Measurements from ENCODE around the gene CDC6. TPM values are rescaled to one million over a fixed set of nuclear protein-coding genes. Genes with fewer than 3 reads are reported as not detected.

CDC6 gene
- total RNA-seq, 2 donors from 2014 or later = 0.66 to 0.78 TPM

- DNase-seq = no peak
- TF ChIP-seq CTCF (IDR thresholded peaks at IDR 0.05) = no peak
- no peak for TF ChIP-seq POLR2A (IDR thresholded peaks at IDR 0.05)
- Histone ChIP-seq H3K27ac (peak overlapping the region in 1 of 4 donors; percentile 18), H3K4me1 (peaks cover 42% of the 10 kb centered on the region), H3K9me3 (no peaks in the 10 kb centered on the region), H3K4me3 (no peak overlapping the region), H3K27me3 (no peaks in the 10 kb centered on the region), H3K36me3 (replicated peaks in 1 of 2; ENCODE audit: insufficient read depth in 1 of 2, low read depth in 2 of 2) (no peaks in the 10 kb centered on the region)
- no peak for ATAC-seq
- intact Hi-C loops (cut with DNase I) = loop anchor here (2.0 kb wide), 1 partner anchor 43 kb away; no protein-coding TSS in a partner anchor
- WGBS, 2 donors = 57 to 59% methylated on average over 3 of the region's 3 CpGs
Measured at GRCh38 chr17:40307740-40308239, 20.1 kb downstream of the CDC6 start.

GRCh38 chr17:40309031-40309948 lies 21.6 kb downstream of the CDC6 start, which contains the start of gene RARA:
Gene RARA, plus strand, starts transcription at chr17:40309180. Its CDS starts 22,039 bp downstream, at chr17:40331219.
- ATAC-seq = peak; percentile 73
- H3K9me3 ChIP-seq = no peaks in the 10 kb centered on the region
- H3K27me3 ChIP-seq = no peaks in the 10 kb centered on the region
- H3K4me3 ChIP-seq = peak within 1 kb of the TSS; percentile 39 to 47
- H3K27ac ChIP-seq = peak within 1 kb of the TSS; percentile 18 to 89 (median 76)
- DNase-seq = peak; percentile 46 to 84 (median 64)
- intact Hi-C loops (cut with DNase I) = no loop called here
- no peaks in the 10 kb centered on the region for H3K36me3 ChIP-seq (replicated peaks in 1 of 2; ENCODE audit: insufficient read depth in 1 of 2, low read depth in 2 of 2)
- WGBS, 2 donors = 4 to 6% methylated on average over 15 to 20 of the region's 20 CpGs
- TF ChIP-seq POLR2A (IDR thresholded peaks at IDR 0.05) (peak in 2 of 3 donors; percentile 19 to 27), CTCF (IDR thresholded peaks at IDR 0.05) (no peak)
- peaks cover 55% of the 10 kb centered on the region for H3K4me1 ChIP-seq

GRCh38 chr17:40309949-40310510 lies 22.4 kb downstream of the CDC6 start:
- no peaks in the 10 kb centered on the region for H3K36me3 ChIP-seq (replicated peaks in 1 of 2; ENCODE audit: insufficient read depth in 1 of 2, low read depth in 2 of 2)
- no peaks in the 10 kb centered on the region for H3K9me3 ChIP-seq
- ATAC-seq (no peak), DNase-seq (no peak)
- H3K27me3 ChIP-seq = no peaks in the 10 kb centered on the region
- peak overlapping the region; percentile 16 to 89 (median 76) for H3K27ac ChIP-seq
- 68 to 80% methylated on average over 1 to 2 of the region's 2 CpGs for WGBS, 2 donors
- no peak overlapping the region for H3K4me3 ChIP-seq
- intact Hi-C loops (cut with DNase I) = no loop called here
- H3K4me1 ChIP-seq = peaks cover 61% of the 10 kb centered on the region
- TF ChIP-seq CTCF (IDR thresholded peaks at IDR 0.05) (no peak), POLR2A (IDR thresholded peaks at IDR 0.05) (no peak)

- intact Hi-C loops (cut with DNase I) = no loop called here
- ATAC-seq (no peak), DNase-seq (peak in 1 of 4 donors; percentile 4)
- 34 to 48% methylated on average over 7 of the region's 7 CpGs for WGBS, 2 donors
- no peaks in the 10 kb centered on the region for H3K27me3 ChIP-seq
- H3K27ac ChIP-seq = peak overlapping the region; percentile 41 to 89 (median 71)
- no peaks in the 10 kb centered on the region for H3K36me3 ChIP-seq (replicated peaks in 1 of 2; ENCODE audit: insufficient read depth in 1 of 2, low read depth in 2 of 2)
- peaks cover 70% of the 10 kb centered on the region for H3K4me1 ChIP-seq
- TF ChIP-seq POLR2A (IDR thresholded peaks at IDR 0.05) (no peak), CTCF (IDR thresholded peaks at IDR 0.05) (no peak)
- no peak overlapping the region for H3K4me3 ChIP-seq
- H3K9me3 ChIP-seq = no peaks in the 10 kb centered on the region
Measured at GRCh38 chr17:40310882-40311391, 23.3 kb downstream of the CDC6 start.
